22Rv1 (cell line): ENCODE data around the gene ORM2.

Experiments used
- ZFX ChIP-seq: fragments of 450-650 bp; IDR thresholded peaks from 2 replicates; pipeline ENCODE4 v1.6.1; 2017; ENCODE audit warnings: antibody characterized with exemption, borderline replicate concordance
- TF ChIP-seq, protein P1 (sequence below): fragments of 450-650 bp; IDR thresholded peaks from 2 replicates; pipeline ENCODE4 v1.5.1; 2017; ENCODE audit warnings: mild to moderate bottlenecking

DNA sequence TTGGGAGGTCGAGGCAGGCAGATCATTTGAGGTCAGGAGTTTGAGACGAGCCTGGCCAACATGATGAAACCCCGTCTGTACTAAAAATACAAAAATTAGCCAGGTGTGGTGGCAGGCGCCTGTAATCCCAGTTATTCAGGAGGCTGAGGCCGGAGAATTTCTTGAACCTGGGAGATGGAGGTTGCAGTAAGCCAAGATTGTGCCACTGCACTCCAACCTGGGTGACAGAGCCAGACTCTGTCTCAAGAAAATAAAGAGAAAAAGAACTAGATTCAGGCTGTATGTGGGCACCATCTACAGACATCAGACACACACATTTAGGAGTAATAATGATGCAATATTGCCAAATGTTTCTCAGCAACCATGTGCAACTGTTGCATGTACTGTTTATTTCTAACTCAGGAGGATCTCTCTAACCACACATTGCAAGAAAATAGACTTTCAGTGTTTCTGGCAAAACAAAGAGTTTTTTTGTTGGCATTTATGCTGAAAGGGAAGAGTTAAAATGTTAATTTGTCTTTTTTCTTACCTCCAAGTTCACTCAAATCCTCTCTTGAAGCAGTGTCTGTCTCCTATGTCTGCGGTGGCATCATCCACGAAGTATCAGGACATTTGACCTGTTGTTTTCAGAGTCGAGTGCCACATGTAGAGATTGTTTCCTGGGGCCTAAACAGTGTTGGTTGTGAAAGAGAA is 11.9 kb upstream of the ORM2 start:
- TF ChIP-seq, protein P1, sequence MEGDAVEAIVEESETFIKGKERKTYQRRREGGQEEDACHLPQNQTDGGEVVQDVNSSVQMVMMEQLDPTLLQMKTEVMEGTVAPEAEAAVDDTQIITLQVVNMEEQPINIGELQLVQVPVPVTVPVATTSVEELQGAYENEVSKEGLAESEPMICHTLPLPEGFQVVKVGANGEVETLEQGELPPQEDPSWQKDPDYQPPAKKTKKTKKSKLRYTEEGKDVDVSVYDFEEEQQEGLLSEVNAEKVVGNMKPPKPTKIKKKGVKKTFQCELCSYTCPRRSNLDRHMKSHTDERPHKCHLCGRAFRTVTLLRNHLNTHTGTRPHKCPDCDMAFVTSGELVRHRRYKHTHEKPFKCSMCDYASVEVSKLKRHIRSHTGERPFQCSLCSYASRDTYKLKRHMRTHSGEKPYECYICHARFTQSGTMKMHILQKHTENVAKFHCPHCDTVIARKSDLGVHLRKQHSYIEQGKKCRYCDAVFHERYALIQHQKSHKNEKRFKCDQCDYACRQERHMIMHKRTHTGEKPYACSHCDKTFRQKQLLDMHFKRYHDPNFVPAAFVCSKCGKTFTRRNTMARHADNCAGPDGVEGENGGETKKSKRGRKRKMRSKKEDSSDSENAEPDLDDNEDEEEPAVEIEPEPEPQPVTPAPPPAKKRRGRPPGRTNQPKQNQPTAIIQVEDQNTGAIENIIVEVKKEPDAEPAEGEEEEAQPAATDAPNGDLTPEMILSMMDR = no peak
- no peak for TF ChIP-seq ZFX
